ENCODE results near the gene KIF21A.

- TF ChIP-seq REST (IDR thresholded peaks at IDR 0.05; ENCODE audit: insufficient read depth in 1 of 2, low read depth in 2 of 2, low read length in 2 of 2) (no peak), POLR2AphosphoS5 (IDR thresholded peaks at IDR 0.05; ENCODE audit: low read depth, low read length) (no peak)
These were observed 23.4 kb downstream of the KIF21A start for GRCh38 chr12:39419471-39419870.
